ENCODE measurements around the gene KLC4. TPM values are rescaled to one million over a fixed set of nuclear protein-coding genes. Genes with fewer than 3 reads are reported as not detected.

Gene KLC4
- total RNA-seq, 3 donors from 2014 or later, result 20.5 to 33.7 (median 21.0) TPM

DNA sequence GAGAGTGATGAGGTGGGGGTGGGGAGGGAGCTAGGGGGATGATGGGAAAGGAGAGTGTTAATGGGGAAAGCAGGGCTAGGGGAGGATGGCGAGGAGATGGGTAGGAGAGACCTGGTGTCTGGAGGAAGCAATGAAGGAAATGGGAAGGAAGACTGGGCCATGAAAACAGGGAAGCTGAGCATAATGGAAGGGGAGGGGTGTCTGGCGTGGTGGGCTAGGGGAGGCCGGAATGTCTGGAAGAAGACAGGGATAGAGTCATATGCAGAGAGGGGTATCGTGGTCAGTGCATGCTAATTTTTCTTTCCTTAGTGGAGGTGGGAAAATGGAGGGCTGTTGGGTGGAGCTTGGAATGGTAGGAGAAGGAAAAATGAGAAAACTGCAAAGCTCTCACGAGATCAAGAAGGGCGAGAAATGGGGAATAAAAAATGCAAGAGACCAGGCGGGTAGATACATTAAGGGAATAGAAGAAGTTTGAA is 45.0 kb upstream of the KLC4 start:
- H3K4me1 ChIP-seq, result peaks cover 7 to 36% of the 10 kb centered on the region in 2 donors
- H3K36me3 ChIP-seq, result peaks cover 7% of the 10 kb centered on the region
- intact Hi-C loops (cut with DNase I; ENCODE audit: low total_unique reads), result no loop called here
- H3K4me3 ChIP-seq, result peak overlapping the region; percentile 73 to 81 (median 77)
- TF ChIP-seq POLR2AphosphoS5 (IDR thresholded peaks at IDR 0.05), result no peak
- TF ChIP-seq, protein P1, sequence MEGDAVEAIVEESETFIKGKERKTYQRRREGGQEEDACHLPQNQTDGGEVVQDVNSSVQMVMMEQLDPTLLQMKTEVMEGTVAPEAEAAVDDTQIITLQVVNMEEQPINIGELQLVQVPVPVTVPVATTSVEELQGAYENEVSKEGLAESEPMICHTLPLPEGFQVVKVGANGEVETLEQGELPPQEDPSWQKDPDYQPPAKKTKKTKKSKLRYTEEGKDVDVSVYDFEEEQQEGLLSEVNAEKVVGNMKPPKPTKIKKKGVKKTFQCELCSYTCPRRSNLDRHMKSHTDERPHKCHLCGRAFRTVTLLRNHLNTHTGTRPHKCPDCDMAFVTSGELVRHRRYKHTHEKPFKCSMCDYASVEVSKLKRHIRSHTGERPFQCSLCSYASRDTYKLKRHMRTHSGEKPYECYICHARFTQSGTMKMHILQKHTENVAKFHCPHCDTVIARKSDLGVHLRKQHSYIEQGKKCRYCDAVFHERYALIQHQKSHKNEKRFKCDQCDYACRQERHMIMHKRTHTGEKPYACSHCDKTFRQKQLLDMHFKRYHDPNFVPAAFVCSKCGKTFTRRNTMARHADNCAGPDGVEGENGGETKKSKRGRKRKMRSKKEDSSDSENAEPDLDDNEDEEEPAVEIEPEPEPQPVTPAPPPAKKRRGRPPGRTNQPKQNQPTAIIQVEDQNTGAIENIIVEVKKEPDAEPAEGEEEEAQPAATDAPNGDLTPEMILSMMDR (IDR thresholded peaks at IDR 0.05), result no peak
- no peak for TF ChIP-seq POLR2A (IDR thresholded peaks at IDR 0.05)
- H3K9me3 ChIP-seq, result no peaks in the 10 kb centered on the region
- no peak for DNase-seq (ENCODE audit: low spot score in 2 of 2)
- H3K27me3 ChIP-seq, result no peaks in the 10 kb centered on the region
- H3K27ac ChIP-seq, result peak overlapping the region; percentile 86 to 88

DNA sequence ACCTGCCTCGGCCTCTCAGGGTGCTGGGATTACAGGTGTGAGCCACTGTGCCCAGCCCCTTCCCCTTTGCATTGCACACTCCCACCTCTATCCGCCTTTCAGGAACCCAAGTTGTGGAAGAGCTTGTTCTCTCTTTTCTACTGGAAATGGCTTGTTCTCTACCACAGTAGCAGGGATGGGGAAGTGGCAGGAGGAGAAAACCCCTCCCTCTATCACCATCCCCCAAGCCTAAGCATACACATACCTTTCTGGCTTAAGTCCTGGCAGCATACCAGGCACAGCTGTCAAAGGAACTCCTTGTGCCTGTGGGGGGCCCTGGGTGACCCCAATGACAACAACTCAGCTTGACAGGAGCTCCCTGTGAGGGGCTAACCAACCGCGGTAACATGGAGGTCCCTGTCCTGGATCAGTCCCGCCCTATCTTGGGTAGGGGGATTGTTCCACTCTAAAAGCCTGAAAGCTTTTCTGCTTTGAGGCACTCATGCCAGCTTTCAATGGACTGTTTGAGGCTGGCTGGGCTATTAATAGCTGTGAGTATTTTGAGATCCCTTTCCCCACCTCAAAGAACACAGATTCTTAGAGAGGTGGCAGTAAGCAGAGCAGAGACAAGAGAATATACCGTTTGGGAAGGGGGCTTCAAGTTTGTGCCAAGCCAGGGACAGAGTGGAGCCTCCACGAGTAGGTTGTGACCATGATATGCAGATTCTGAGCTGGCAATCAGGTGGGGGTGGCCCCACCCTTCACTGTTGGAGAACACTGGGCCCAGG is 43.1 kb upstream of the KLC4 start:
- intact Hi-C loops (cut with DNase I; ENCODE audit: low total_unique reads), result no loop called here
- peaks cover 7% of the 10 kb centered on the region for H3K36me3 ChIP-seq
- peak overlapping the region in 2 of 3 donors; percentile 10 to 37 for H3K4me3 ChIP-seq
- no peak for TF ChIP-seq POLR2AphosphoS5 (IDR thresholded peaks at IDR 0.05)
- no peak for TF ChIP-seq POLR2A (IDR thresholded peaks at IDR 0.05)
- TF ChIP-seq, protein P1 (IDR thresholded peaks at IDR 0.05), result no peak
- DNase-seq (ENCODE audit: low spot score in 2 of 2), result no peak
- no peaks in the 10 kb centered on the region for H3K27me3 ChIP-seq
- peaks cover 7 to 36% of the 10 kb centered on the region in 2 donors for H3K4me1 ChIP-seq
- peak overlapping the region; percentile 36 to 62 for H3K27ac ChIP-seq
- H3K9me3 ChIP-seq, result no peaks in the 10 kb centered on the region

DNA sequence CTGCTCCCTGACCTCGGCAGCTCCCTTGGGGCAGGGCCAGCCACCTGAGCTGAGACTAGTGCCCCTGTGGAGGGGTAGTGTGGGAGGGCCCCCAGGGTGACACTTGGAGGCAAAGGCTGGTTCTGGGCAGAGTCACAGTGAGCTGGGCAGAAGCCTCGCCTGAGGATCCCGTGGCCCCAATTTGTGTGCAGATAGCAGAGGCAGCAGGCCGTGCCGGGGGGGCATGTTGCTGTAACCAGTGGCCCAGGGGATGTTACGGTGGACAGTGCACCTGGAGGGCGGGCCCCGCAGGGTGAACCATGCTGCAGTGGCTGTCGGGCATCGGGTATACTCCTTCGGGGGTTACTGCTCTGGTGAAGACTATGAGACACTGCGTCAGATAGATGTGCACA is 42.5 kb upstream of the KLC4 start:
- Histone ChIP-seq H3K9me3 (no peaks in the 10 kb centered on the region), H3K27me3 (no peaks in the 10 kb centered on the region), H3K4me3 (peak overlapping the region in 2 of 3 donors; percentile 10 to 37), H3K27ac (peak overlapping the region; percentile 36 to 62), H3K36me3 (peaks cover 7% of the 10 kb centered on the region), H3K4me1 (peaks cover 7 to 36% of the 10 kb centered on the region in 2 donors)
- intact Hi-C loops (cut with DNase I; ENCODE audit: low total_unique reads), result no loop called here
- DNase-seq (ENCODE audit: low spot score in 2 of 2), result no peak
- TF ChIP-seq, protein P1 (IDR thresholded peaks at IDR 0.05), result no peak
- TF ChIP-seq POLR2AphosphoS5 (IDR thresholded peaks at IDR 0.05) (no peak), POLR2A (IDR thresholded peaks at IDR 0.05) (no peak)

DNA sequence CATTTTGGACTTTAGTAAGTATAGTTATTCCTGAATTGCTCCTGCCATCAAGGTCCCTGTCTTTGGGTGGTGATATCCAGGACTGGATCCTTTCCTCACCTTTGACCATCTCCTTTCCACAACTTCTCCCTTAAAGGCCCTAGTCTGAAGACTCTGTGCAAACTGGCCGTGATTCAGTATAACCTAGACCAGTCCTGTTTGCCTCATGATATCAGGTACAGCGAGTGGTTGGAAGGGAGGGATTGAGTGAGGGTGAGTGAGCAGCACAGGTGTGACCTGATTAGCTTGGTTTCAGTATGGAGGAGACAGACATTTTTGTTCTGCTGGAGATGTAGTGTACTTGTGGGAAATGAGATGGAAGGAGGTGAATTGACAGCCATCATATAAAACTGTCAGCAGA is 40.3 kb upstream of the KLC4 start:
- peaks cover 7% of the 10 kb centered on the region for H3K36me3 ChIP-seq
- no peak overlapping the region for H3K27ac ChIP-seq
- H3K9me3 ChIP-seq, result no peaks in the 10 kb centered on the region
- H3K4me1 ChIP-seq, result peaks cover 4 to 26% of the 10 kb centered on the region in 2 donors
- TF ChIP-seq POLR2AphosphoS5 (IDR thresholded peaks at IDR 0.05) (no peak), POLR2A (IDR thresholded peaks at IDR 0.05) (no peak)
- TF ChIP-seq, protein P1 (IDR thresholded peaks at IDR 0.05), result no peak
- H3K4me3 ChIP-seq, result no peak overlapping the region
- DNase-seq (ENCODE audit: low spot score in 2 of 2), result no peak
- no peaks in the 10 kb centered on the region for H3K27me3 ChIP-seq
- intact Hi-C loops (cut with DNase I; ENCODE audit: low total_unique reads), result no loop called here

DNA sequence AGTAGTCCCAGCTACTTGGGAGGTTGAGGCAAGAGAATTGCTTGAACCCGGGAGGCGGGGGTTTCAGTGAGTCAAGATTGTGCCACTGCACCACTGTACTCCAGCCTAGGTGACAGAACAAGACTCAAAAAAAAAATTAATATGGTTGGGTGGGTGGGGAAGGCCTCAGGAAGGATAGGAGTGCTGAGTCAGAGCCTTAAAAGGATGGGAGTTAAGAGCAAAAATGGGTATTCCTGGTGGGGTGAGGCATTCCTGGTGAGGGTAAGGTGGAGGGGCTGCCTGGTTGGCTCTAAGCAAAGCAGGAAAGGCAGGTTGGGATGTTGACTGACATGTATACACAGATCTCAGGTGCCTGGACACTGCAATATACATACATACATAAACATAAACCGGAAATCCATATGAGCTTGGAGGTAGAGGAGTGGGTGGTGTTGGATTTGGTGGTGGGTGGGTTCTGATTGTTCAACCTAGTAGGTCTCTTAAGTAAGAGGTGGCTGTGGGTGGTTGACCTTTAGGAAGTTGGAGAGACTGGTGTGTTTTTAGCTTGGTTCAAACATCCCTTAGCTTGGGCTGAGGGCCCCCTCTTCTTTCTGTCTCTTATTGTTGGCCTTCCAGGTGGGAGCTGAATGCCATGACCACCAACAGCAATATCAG is 39.3 kb upstream of the KLC4 start:
- Histone ChIP-seq H3K4me3 (no peak overlapping the region), H3K36me3 (peaks cover 7% of the 10 kb centered on the region), H3K4me1 (peaks cover 2 to 21% of the 10 kb centered on the region in 2 donors), H3K27me3 (no peaks in the 10 kb centered on the region), H3K27ac (peak overlapping the region; percentile 86 to 92), H3K9me3 (no peaks in the 10 kb centered on the region)
- DNase-seq (ENCODE audit: low spot score in 2 of 2), result no peak
- TF ChIP-seq POLR2A (IDR thresholded peaks at IDR 0.05) (no peak), POLR2AphosphoS5 (IDR thresholded peaks at IDR 0.05) (no peak)
- TF ChIP-seq, protein P1 (IDR thresholded peaks at IDR 0.05), result no peak
- intact Hi-C loops (cut with DNase I; ENCODE audit: low total_unique reads), result no loop called here

Data from breast epithelium (tissue), 4 donors.